OCI-LY7 (cell line): ENCODE results near the gene DUSP2. TPM values are rescaled to one million over a fixed set of nuclear protein-coding genes. Genes with fewer than 3 reads are reported as not detected.
"Not testable (repeated sequence)": the region's sequence is repeated elsewhere in the genome, so short reads cannot be mapped to it uniquely, and the experiment has no call there.

Experiments
- BruUV-seq: library from RNA; stranded (reverse); fragments of 400-500 nt; replicated peaks from 2 replicates; lab custom pipeline; 2021; lab: Mats Ljungman, UMichigan
- CTCF ChIA-PET: fragments of 300-600 bp; sonication (Branson Sonifier 250); formaldehyde crosslinking; loops from one replicate; lab custom pipeline; 2022; ENCODE audit warnings: antibody characterized with exemption; ENCODE audit not compliant: unreplicated experiment; lab: Charles Lee
- POLR2A ChIA-PET: fragments of 300-600 bp; sonication (Branson Sonifier 250); formaldehyde crosslinking; loops from one replicate; lab custom pipeline; 2022; ENCODE audit warnings: antibody characterized with exemption; lab: Charles Lee
- DNase-seq: peaks from one replicate; pipeline ENCODE4 v3.0.0-alpha.2; 2015; ENCODE audit warnings: low spot score
- H2AFZ ChIP-seq: fragments of 200-600 bp; sonication (generic), shearing (Covaris generic); 2 replicates; pipeline ENCODE4 v1.6.1; 2014; ENCODE audit warnings: mild to moderate bottlenecking, antibody characterized with exemption, low read length, moderate library complexity
- H3K27ac ChIP-seq: fragments of 200-600 bp; sonication (generic); 2 replicates; pipeline ENCODE4 v1.5.1; 2014; ENCODE audit warnings: mixed run types, low read depth, mild to moderate bottlenecking, moderate library complexity, low read length, inconsistent platforms; ENCODE audit not compliant: poor library complexity, severe bottlenecking
- H3K36me3 ChIP-seq: fragments of 200-600 bp; sonication (generic); 2 replicates; pipeline ENCODE4 v1.6.1; 2014; ENCODE audit warnings: mild to moderate bottlenecking, antibody characterized with exemption, low read length, moderate library complexity, mixed read lengths; ENCODE audit not compliant: insufficient read depth
- H3K4me1 ChIP-seq: fragments of 200-600 bp; sonication (generic); 2 replicates; pipeline ENCODE4 v1.5.1; 2014; ENCODE audit warnings: mild to moderate bottlenecking, low read length; ENCODE audit not compliant: insufficient read depth, poor library complexity, severe bottlenecking
- H3K4me2 ChIP-seq: fragments of 200-600 bp; sonication (generic); 2 replicates; pipeline ENCODE4 v1.6.1; 2014; ENCODE audit warnings: mild to moderate bottlenecking, low read length
- H3K4me3 ChIP-seq: fragments of 200-600 bp; sonication (generic); 2 replicates; pipeline ENCODE4 v1.5.1; 2014; ENCODE audit warnings: mild to moderate bottlenecking, low read depth, low read length; ENCODE audit not compliant: poor library complexity, severe bottlenecking
- H3K79me2 ChIP-seq: fragments of 200-600 bp; sonication (generic); 2 replicates; pipeline ENCODE4 v1.6.1; 2016; ENCODE audit warnings: low read depth, mild to moderate bottlenecking, low read length, moderate library complexity, mixed read lengths; ENCODE audit not compliant: insufficient read depth
- H3K9me2 ChIP-seq: fragments of 200-600 bp; sonication (generic); 2 replicates; pipeline ENCODE4 v1.6.1; 2016; ENCODE audit warnings: mild to moderate bottlenecking, low read length, mixed read lengths; ENCODE audit not compliant: insufficient read depth
- H3K9me3 ChIP-seq: fragments of 200-600 bp; sonication (generic); 2 replicates; pipeline ENCODE4 v1.6.1; 2014; ENCODE audit warnings: mild to moderate bottlenecking, mixed run types, low read length, mixed read lengths
- H4K20me1 ChIP-seq: fragments of 200-600 bp; sonication (generic); 2 replicates; pipeline ENCODE4 v1.6.1; 2014; ENCODE audit warnings: mild to moderate bottlenecking, antibody characterized with exemption, low read length, moderate library complexity, mixed read lengths; ENCODE audit not compliant: insufficient read depth
- EZH2phosphoT487 ChIP-seq: fragments of 200-600 bp; sonication (generic); IDR thresholded peaks from 2 replicates; pipeline ENCODE4 v1.6.1; 2018; ENCODE audit warnings: low read depth, borderline replicate concordance, mild to moderate bottlenecking, mixed run types, antibody characterized with exemption, low read length, moderate library complexity, mixed read lengths
- intact Hi-C: fragments of 100-400 bp; cut with micrococcal nuclease; formaldehyde crosslinking; loops from one replicate; pipeline ENCODE4 v1.10.0; 2022; ENCODE audit not compliant: unreplicated experiment
- total RNA-seq, 2 experiments: library from RNA; depleted of rRNA in 1 of 2; stranded (reverse); fragments of >200 nt in 1 of 2; shearing (Covaris generic) in 1 of 2; gene quantifications; 2 replicates each; pipeline ENCODE4 v1.2.3, GENCODE V29; 2014 to 2022
- TF ChIP-seq, protein P1 (sequence below): fragments of 200-600 bp; sonication (generic); conservative IDR thresholded peaks from 2 replicates; pipeline ENCODE4 v1.5.1; 2014; ENCODE audit warnings: mild to moderate bottlenecking, antibody characterized with exemption, low read length, moderate library complexity, mixed read lengths

Gene DUSP2
- total RNA-seq, 2 experiments from 2014 or later = 37.3 to 110 TPM

DNA sequence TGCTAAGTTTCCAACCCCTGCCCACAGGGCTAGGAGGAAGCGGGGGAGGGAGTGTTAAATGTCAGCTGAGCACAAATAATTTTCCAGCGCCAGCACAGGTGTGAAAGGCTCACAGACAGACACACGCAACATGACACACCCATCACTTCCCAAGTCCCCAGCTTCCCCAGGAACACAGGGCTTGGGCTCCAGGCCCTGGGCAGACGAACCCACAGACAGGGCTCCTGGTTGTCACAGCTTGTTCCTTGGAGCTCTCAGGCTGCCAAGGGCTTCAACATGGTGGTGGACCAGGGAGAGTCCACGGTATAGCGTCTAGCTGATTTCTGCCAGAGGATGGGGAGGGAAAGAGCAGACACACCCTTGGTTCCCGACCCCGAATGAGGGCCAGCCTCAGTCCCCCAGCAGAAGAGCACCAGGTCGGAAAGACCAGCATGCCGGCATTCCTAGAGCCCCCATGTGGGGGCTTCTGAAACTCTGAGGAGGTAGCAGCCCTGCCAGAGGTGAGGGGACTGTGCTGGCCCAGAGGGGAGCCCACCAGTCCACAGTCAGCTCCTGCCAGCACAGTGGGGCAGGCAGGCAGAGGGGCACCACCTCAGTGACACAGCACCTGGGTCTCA, 1.9 kb downstream of the DUSP2 start:
- CTCF ChIA-PET = interaction anchor here (0.6 to 3.7 kb wide), 3 partner anchors 20 to 120 kb away, joined by 3 to 22 read pairs (median 3); no protein-coding TSS in a partner anchor
- Histone ChIP-seq H3K36me3 (peaks cover 33% of the 10 kb centered on the region), H3K79me2 (peaks cover 29% of the 10 kb centered on the region), H4K20me1 (no peaks in the 10 kb centered on the region), H3K4me1 (peaks cover 55% of the 10 kb centered on the region), H3K9me3 (no peaks in the 10 kb centered on the region), H3K4me3 (peak overlapping the region; percentile 97), H3K4me2 (peak overlapping the region; percentile 98), H3K27ac (peak overlapping the region; percentile 97), H3K9me2 (no peaks in the 10 kb centered on the region), H2AFZ (no peak overlapping the region)
- no TSS peak for BruUV-seq
- intact Hi-C loops = loop anchor here (5.0 kb wide), 1 partner anchor 99 kb away; no protein-coding TSS in a partner anchor
- peak; percentile 34 for DNase-seq
- TF ChIP-seq, protein P1, sequence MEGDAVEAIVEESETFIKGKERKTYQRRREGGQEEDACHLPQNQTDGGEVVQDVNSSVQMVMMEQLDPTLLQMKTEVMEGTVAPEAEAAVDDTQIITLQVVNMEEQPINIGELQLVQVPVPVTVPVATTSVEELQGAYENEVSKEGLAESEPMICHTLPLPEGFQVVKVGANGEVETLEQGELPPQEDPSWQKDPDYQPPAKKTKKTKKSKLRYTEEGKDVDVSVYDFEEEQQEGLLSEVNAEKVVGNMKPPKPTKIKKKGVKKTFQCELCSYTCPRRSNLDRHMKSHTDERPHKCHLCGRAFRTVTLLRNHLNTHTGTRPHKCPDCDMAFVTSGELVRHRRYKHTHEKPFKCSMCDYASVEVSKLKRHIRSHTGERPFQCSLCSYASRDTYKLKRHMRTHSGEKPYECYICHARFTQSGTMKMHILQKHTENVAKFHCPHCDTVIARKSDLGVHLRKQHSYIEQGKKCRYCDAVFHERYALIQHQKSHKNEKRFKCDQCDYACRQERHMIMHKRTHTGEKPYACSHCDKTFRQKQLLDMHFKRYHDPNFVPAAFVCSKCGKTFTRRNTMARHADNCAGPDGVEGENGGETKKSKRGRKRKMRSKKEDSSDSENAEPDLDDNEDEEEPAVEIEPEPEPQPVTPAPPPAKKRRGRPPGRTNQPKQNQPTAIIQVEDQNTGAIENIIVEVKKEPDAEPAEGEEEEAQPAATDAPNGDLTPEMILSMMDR = no peak
- TF ChIP-seq EZH2phosphoT487 = no peak
- POLR2A ChIA-PET = interaction anchor here (1.3 to 1.4 kb wide), 2 partner anchors 19 to 21 kb away, joined by 4 to 5 read pairs; no protein-coding TSS in a partner anchor

DNA sequence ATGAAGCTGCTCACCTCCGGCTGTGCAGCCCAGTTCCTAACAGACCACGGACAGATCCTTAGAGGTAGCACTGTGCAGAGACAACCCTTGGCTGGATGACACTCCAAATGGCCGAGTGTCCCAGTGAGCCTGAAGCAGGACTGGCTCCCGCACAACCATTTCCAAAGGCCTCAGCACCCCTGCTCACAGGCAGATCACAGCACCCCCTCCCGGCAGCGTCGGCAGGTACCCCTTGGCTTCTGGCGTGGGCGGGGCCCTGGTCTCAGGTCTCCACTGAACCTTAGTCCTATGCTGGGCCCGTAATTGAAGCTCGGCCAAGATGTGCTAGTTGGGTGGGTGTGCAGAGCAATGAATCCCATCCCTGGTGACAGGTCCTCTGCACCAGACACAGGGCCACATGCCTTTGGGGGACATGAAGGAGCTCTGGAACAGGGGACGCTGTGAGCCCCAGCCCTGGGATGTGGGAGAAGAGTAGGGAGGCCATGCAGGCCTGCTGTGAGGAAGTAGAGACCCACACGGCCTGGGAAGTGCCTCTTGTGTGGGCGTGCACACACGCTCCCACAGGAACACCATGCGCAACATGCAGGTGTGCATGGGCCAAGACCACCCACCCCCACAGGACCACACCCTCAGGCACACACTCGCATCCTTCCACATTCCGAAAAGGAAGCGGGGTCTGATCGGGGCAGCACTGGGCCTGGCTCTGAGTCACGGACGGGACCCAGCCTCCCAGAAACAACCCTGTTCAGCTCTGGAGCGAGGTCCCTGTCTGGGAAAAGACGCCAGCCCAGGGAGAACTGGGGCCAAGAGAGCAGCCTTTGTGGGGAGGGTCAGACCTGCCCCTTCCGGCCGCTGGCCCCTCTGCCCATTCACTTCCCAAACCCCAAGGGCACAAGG, 2.8 kb downstream of the DUSP2 start:
- Histone ChIP-seq H4K20me1 (no peaks in the 10 kb centered on the region), H3K79me2 (peaks cover 29% of the 10 kb centered on the region), H3K36me3 (peaks cover 33% of the 10 kb centered on the region), H3K4me1 (peaks cover 46% of the 10 kb centered on the region), H3K4me2 (peak overlapping the region; percentile 98), H2AFZ (no peak overlapping the region), H3K9me3 (no peaks in the 10 kb centered on the region), H3K9me2 (no peaks in the 10 kb centered on the region), H3K27ac (peak overlapping the region; percentile 97), H3K4me3 (peak overlapping the region; percentile 97)
- POLR2A ChIA-PET = interaction anchor here (1.2 to 1.6 kb wide), 4 partner anchors 20 to 33 kb away, joined by 4 to 5 read pairs (median 4); no protein-coding TSS in a partner anchor
- intact Hi-C loops = loop anchor here (5.0 kb wide), 1 partner anchor 100 kb away; no protein-coding TSS in a partner anchor
- no TSS peak for BruUV-seq
- CTCF ChIA-PET = interaction anchor here (0.6 to 3.7 kb wide), 3 partner anchors 31 to 120 kb away, joined by 3 to 22 read pairs (median 5); no protein-coding TSS in a partner anchor
- no peak for TF ChIP-seq EZH2phosphoT487
- TF ChIP-seq, protein P1 = peak; percentile 81
- peak; percentile 70 for DNase-seq

DNA sequence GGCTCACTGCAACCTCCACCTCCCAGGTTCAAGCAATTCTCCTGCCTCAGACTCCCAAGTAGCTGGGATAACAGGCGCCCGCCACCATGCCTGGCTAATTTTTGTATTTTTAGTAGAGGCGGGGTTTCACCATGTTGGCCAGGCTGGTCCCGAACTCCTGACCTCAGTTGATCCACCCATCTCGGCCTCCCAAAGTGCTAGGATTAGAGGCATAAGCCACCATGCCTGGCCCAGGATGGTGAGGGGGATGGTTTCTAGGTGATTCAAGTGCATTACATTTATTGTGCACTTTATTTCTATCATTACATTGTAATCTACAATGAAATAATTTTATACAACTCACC, 3.6 kb downstream of the DUSP2 start:
- H3K4me3 ChIP-seq = peak overlapping the region; percentile 97
- not testable (repeated sequence) for DNase-seq, H4K20me1 ChIP-seq, H3K27ac ChIP-seq, H2AFZ ChIP-seq, H3K9me3 ChIP-seq, H3K9me2 ChIP-seq, BruUV-seq
- peak overlapping the region; percentile 98 for H3K4me2 ChIP-seq
- ChIA-PET CTCF (interaction anchor here (3.7 kb wide), 1 partner anchor 32 kb away, joined by 22 read pairs; no protein-coding TSS in a partner anchor), POLR2A (interaction anchor here (1.2 to 1.6 kb wide), 2 partner anchors 33 to 34 kb away, joined by 4 to 5 read pairs; no protein-coding TSS in a partner anchor)
- peaks cover 33% of the 10 kb centered on the region for H3K36me3 ChIP-seq
- intact Hi-C loops = loop anchor here (5.0 kb wide), 1 partner anchor 101 kb away; no protein-coding TSS in a partner anchor
- H3K4me1 ChIP-seq = peaks cover 37% of the 10 kb centered on the region
- peaks cover 29% of the 10 kb centered on the region for H3K79me2 ChIP-seq
